Testis (tissue), 3 donors: ENCODE measurements around the gene ENDOV. TPM values are rescaled to one million over a fixed set of nuclear protein-coding genes. Genes with fewer than 3 reads are reported as not detected.

Experiments
- DNase-seq: peaks from one replicate; pipeline ENCODE4 v3.0.0-alpha.2; 2019
- H3K27ac ChIP-seq, 2 donors: fragments of 200-600 bp; sonication (generic); one replicate each; pipeline ENCODE4 v1.5.1; 2019
- H3K27me3 ChIP-seq: fragments of 200-600 bp; sonication (generic); one replicate; pipeline ENCODE4 v1.5.1; 2019
- H3K36me3 ChIP-seq: fragments of 200-600 bp; sonication (generic); one replicate; pipeline ENCODE4 v1.5.1; 2017; ENCODE audit warnings: low read depth; ENCODE audit errors: missing control alignments
- H3K4me1 ChIP-seq: fragments of 200-600 bp; sonication (generic); one replicate; pipeline ENCODE4 v1.5.1; 2019
- H3K4me3 ChIP-seq, 2 donors: fragments of 200-600 bp; sonication (generic); one replicate each; pipeline ENCODE4 v1.5.1; 2017 to 2019
- H3K9me3 ChIP-seq: fragments of 200-600 bp; sonication (generic); one replicate; pipeline ENCODE4 v1.5.1; 2017
- CTCF ChIP-seq, 3 experiments: fragments of 450-650 bp in 2 of 3; fragments of 200-600 bp in 1 of 3; sonication (generic) in 1 of 3; IDR thresholded peaks; one replicate each; pipeline ENCODE4 v1.5.1; 2016 to 2019; ENCODE audit warnings: antibody characterized with exemption in 3 of 3, mild to moderate bottlenecking in 2 of 3, moderate library complexity in 1 of 3
- POLR2A ChIP-seq: fragments of 450-650 bp; IDR thresholded peaks from one replicate; pipeline ENCODE4 v1.6.1; 2017; ENCODE audit warnings: antibody characterized with exemption, mild to moderate bottlenecking, moderate library complexity
- WGBS, 2 donors: methylation state at CpG; one replicate each; pipeline ENCODE4 v1.1.5; 2018; 5-methylcytosine and 5-hydroxymethylcytosine counted together
- intact Hi-C: fragments of 100-400 bp; cut with DNase I; formaldehyde crosslinking; loops from one replicate; pipeline ENCODE4 v1.15.1; 2023; ENCODE audit warnings: low total_unique reads
- polyA plus RNA-seq: library from polyadenylated mRNA; stranded (reverse); fragments of 350-450 nt; fragmentation: Illumina TruSeq; extraction: RNeasy Lipid Tissue Mini Kit (QIAGEN cat#74804); gene quantifications from one replicate; pipeline ENCODE4 v1.2.3, GENCODE V29; 2014; ENCODE audit warnings: low read depth, low replicate concordance; ENCODE audit not compliant: insufficient read depth
- total RNA-seq, 2 donors: library from RNA; depleted of rRNA; stranded (reverse); fragments of >200 nt; gene quantifications; one replicate each; pipeline ENCODE4 v1.2.3, GENCODE V29; 2016

Gene ENDOV
- total and polyA plus RNA-seq, 3 donors from 2014 or later, result 41.4 to 63.9 (median 55.2) TPM

GRCh38 chr17:80472996-80473395 lies 58.0 kb downstream of the ENDOV start:
- Histone ChIP-seq H3K27ac (no peak overlapping the region), H3K4me1 (peaks cover 24% of the 10 kb centered on the region), H3K27me3 (no peaks in the 10 kb centered on the region), H3K36me3 (no peaks in the 10 kb centered on the region), H3K4me3 (no peak overlapping the region), H3K9me3 (no peaks in the 10 kb centered on the region)
- no peak for DNase-seq
- WGBS, 2 donors, result 89 to 90% methylated on average over 7 to 12 of the region's 12 CpGs
- TF ChIP-seq CTCF (IDR thresholded peaks at IDR 0.05) (no peak), POLR2A (no peak)
- intact Hi-C loops, result loop anchor here (10.0 kb wide), 1 partner anchor 102 kb away; no protein-coding TSS in a partner anchor

DNA sequence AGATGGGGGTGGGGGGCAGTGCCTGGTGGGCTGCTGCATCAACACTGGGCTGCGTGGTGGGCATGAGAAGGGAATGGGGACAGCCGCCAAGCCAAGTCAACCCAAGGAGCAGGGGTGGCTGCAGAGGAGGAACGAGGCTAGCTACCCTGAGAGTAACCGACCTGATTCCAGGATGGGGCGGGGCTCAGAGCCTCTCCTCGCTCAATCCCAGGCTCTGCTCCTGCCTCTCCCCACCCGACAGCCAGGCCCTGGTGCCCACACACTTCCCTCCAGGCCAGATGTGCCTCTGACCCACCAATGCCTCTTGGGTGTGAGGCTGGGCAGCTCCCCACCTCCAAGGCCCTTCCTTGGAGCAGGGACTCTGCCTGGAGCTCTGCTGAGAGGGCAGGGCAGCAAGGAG lies 58.7 kb downstream of the ENDOV start:
- DNase-seq, result no peak
- intact Hi-C loops, result loop anchor here (10.0 kb wide), 1 partner anchor 101 kb away; no protein-coding TSS in a partner anchor
- H3K9me3 ChIP-seq, result no peaks in the 10 kb centered on the region
- no peaks in the 10 kb centered on the region for H3K27me3 ChIP-seq
- H3K4me1 ChIP-seq, result peaks cover 30% of the 10 kb centered on the region
- H3K36me3 ChIP-seq, result no peaks in the 10 kb centered on the region
- H3K4me3 ChIP-seq, result no peak overlapping the region
- no peak overlapping the region for H3K27ac ChIP-seq
- TF ChIP-seq POLR2A (no peak), CTCF (IDR thresholded peaks at IDR 0.05) (no peak)
- WGBS, 2 donors, result 67 to 69% methylated on average over 3 to 7 of the region's 7 CpGs

DNA sequence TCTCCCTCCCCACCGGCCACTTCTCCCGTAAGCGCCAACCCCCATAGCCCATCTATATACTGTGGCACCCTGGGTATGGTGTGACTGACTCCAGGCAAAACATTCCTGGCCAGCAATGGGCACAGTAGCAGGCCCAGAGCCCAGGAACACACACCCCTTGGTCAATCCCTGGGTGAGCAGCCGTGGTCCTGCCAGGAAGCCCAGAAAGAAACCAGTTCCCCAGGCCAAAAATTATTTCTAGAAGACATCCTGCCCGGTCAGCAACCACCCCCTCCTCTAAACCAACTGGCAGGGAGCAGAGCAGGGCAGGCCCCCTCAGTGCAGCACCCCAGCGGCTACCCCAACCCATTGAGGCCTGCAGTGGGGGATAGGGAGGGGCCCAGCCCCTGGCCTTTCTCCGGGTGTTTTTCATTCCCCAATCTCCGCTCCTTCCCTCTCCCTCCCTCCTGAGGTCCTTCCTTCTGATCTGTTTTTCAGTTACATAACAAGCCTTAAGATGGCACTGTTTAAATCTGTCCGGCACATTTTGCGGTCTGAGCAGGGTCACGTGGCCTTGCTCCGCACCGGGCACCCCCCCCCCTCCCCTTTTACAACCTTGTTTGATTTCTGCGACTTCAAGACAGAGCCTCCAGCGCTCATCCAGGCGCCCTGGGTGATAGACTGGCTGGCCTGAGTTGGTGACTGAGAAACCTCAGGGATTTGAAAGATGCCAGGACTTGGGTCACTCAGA lies 59.4 kb downstream of the ENDOV start:
- Histone ChIP-seq H3K4me3 (no peak overlapping the region), H3K36me3 (no peaks in the 10 kb centered on the region), H3K4me1 (peaks cover 31% of the 10 kb centered on the region), H3K27me3 (no peaks in the 10 kb centered on the region), H3K27ac (no peak overlapping the region), H3K9me3 (no peaks in the 10 kb centered on the region)
- intact Hi-C loops, result loop anchor here (10.0 kb wide), 1 partner anchor 100 kb away; no protein-coding TSS in a partner anchor
- no peak for DNase-seq
- WGBS, 2 donors, result 25 to 31% methylated on average over 16 of the region's 16 CpGs
- TF ChIP-seq POLR2A (no peak), CTCF (IDR thresholded peaks at IDR 0.05) (peak in 1 of 3 experiments; percentile 47)

- no peak overlapping the region for H3K27ac ChIP-seq
- 2 to 3% methylated on average over 37 to 44 of the region's 55 CpGs for WGBS, 2 donors
- no peak for TF ChIP-seq POLR2A
- no peak for TF ChIP-seq CTCF (IDR thresholded peaks at IDR 0.05)
- H3K9me3 ChIP-seq, result no peaks in the 10 kb centered on the region
- no peak for DNase-seq
- intact Hi-C loops, result loop anchor here (10.0 kb wide), 1 partner anchor 100 kb away; no protein-coding TSS in a partner anchor
- H3K4me3 ChIP-seq, result no peak overlapping the region
- H3K27me3 ChIP-seq, result no peaks in the 10 kb centered on the region
- no peaks in the 10 kb centered on the region for H3K36me3 ChIP-seq
- peaks cover 31% of the 10 kb centered on the region for H3K4me1 ChIP-seq
Observed at GRCh38 chr17:80474961-80475909, 60.3 kb downstream of the ENDOV start.
